H1 (cell line): ENCODE results near the gene C1orf210. TPM values are rescaled to one million over a fixed set of nuclear protein-coding genes. Genes with fewer than 3 reads are reported as not detected.
A peak's percentile ranks its signal among the peaks of the same experiment; 100 is the strongest.

Experiments used
- CTCF ChIA-PET: fragments of 300-600 bp; sonication (Branson Sonifier 250); formaldehyde crosslinking; loops from one replicate; lab custom pipeline; 2021; ENCODE audit not compliant: partially characterized antibody; lab: Charles Lee
- POLR2A ChIA-PET: fragments of 300-600 bp; sonication (Branson Sonifier 250); formaldehyde crosslinking; loops from one replicate; lab custom pipeline; 2021; ENCODE audit warnings: inconsistent platforms; ENCODE audit not compliant: partially characterized antibody; lab: Charles Lee
- DNase-seq, 2 experiments: peaks; one replicate each; pipeline versions ENCODE4 v3.0.0 to v3.0.0-alpha.2; 2010 to 2022; ENCODE audit warnings: low spot score in 2 of 2, low read depth in 1 of 2, mixed read lengths in 1 of 2
- FAIRE-seq: peaks from 2 replicates; lab custom pipeline; 2011; peaks lifted over from hg19 to GRCh38; lab: Jason Lieb, UNC
- H2AFZ ChIP-seq: 2 replicates; pipeline ENCODE4 v1.8.1; 2012; ENCODE audit warnings: low read length, inconsistent platforms
- H2AK5ac ChIP-seq: 2 replicates; pipeline ENCODE4 v1.6.1; 2013; ENCODE audit warnings: low read depth, low read length
- H2BK120ac ChIP-seq: replicated peaks from 2 replicates; pipeline ENCODE3; 2013; ENCODE audit warnings: low read depth, low read length, inconsistent platforms
- H2BK12ac ChIP-seq: 2 replicates; pipeline ENCODE4 v1.6.1; 2013; ENCODE audit warnings: low read depth, low read length
- H2BK15ac ChIP-seq: 2 replicates; pipeline ENCODE4 v1.6.1; 2013; ENCODE audit warnings: low read length
- H2BK20ac ChIP-seq: 2 replicates; pipeline ENCODE4 v1.6.1; 2013; ENCODE audit warnings: low read length
- H2BK5ac ChIP-seq: 2 replicates; pipeline ENCODE4 v1.6.1; 2013; ENCODE audit warnings: low read depth, low read length
- H3K14ac ChIP-seq: 2 replicates; pipeline ENCODE4 v1.6.1; 2013; ENCODE audit warnings: inconsistent platforms; ENCODE audit not compliant: insufficient read length
- H3K18ac ChIP-seq: 2 replicates; pipeline ENCODE4 v1.6.1; 2013; ENCODE audit warnings: low read length; ENCODE audit errors: extremely low read depth
- H3K23ac ChIP-seq: 2 replicates; pipeline ENCODE4 v1.6.1; 2013; ENCODE audit warnings: inconsistent platforms; ENCODE audit not compliant: insufficient read length
- H3K23me2 ChIP-seq: 2 replicates; pipeline ENCODE4 v1.6.1; 2013; ENCODE audit warnings: low read depth, low read length
- H3K27ac ChIP-seq: 2 replicates; pipeline ENCODE4 v1.6.1; 2011; ENCODE audit warnings: low read depth, low read length, inconsistent platforms
- H3K27me3 ChIP-seq, 4 experiments: replicated peaks in 1 of 4; 1 replicate in 1 of 4; 2 replicates in 3 of 4; pipeline versions ENCODE4 v1.6.1 to v1.8.1; 2011 to 2013; ENCODE audit warnings: low read length in 3 of 4, mild to moderate bottlenecking in 3 of 4, inconsistent platforms in 2 of 4, mixed read lengths in 2 of 4, moderate library complexity in 1 of 4; ENCODE audit not compliant: control insufficient read depth in 3 of 4, insufficient read depth in 3 of 4; ENCODE audit errors: extremely low read depth in 1 of 4
- H3K36me3 ChIP-seq, 4 experiments: 2 replicates each; pipeline versions ENCODE4 v1.6.1 to v1.8.1; 2011 to 2013; ENCODE audit warnings: mild to moderate bottlenecking in 4 of 4, low read length in 3 of 4, moderate library complexity in 2 of 4, control low read depth in 1 of 4, inconsistent platforms in 1 of 4; ENCODE audit not compliant: insufficient read depth in 4 of 4, control insufficient read depth in 2 of 4
- H3K4ac ChIP-seq: replicated peaks from 2 replicates; pipeline ENCODE3; 2013; ENCODE audit warnings: low read length, low read depth, mixed read lengths, inconsistent platforms; ENCODE audit not compliant: insufficient read length
- H3K4me1 ChIP-seq, 4 experiments: replicated peaks in 1 of 4; 1 replicate in 1 of 4; 2 replicates in 3 of 4; pipeline versions ENCODE4 v1.6.1 to v1.8.1; 2011 to 2013; ENCODE audit warnings: low read length in 3 of 4, inconsistent platforms in 2 of 4, mixed read lengths in 1 of 4; ENCODE audit not compliant: insufficient read depth in 4 of 4, control insufficient read depth in 3 of 4
- H3K4me2 ChIP-seq, 2 experiments: 2 replicates each; pipeline versions ENCODE4 v1.6.1 to v1.8.1; 2011 to 2013; ENCODE audit warnings: low read depth in 2 of 2, low read length in 2 of 2, control low read depth in 1 of 2, inconsistent platforms in 1 of 2, mild to moderate bottlenecking in 1 of 2; ENCODE audit not compliant: insufficient read depth in 1 of 2
- H3K4me3 ChIP-seq, 4 experiments: fragments of 200-600, 300-600 bp in 1 of 4; sonication (generic), shearing (Covaris generic), sonication (Bioruptor Twin) in 1 of 4; 2 replicates each; pipeline versions ENCODE4 v1.5.1 to v1.8.1; 2011 to 2016; ENCODE audit warnings: low read length in 4 of 4, low read depth in 3 of 4, control low read depth in 2 of 4, inconsistent platforms in 2 of 4, mild to moderate bottlenecking in 2 of 4, mixed read lengths in 1 of 4, moderate library complexity in 1 of 4; ENCODE audit not compliant: insufficient read depth in 2 of 4; ENCODE audit errors: extremely low read depth in 1 of 4
- H3K56ac ChIP-seq: replicated peaks from 2 replicates; pipeline ENCODE3; 2013; ENCODE audit warnings: low read depth, mild to moderate bottlenecking, mixed read lengths, low read length, inconsistent platforms; ENCODE audit not compliant: insufficient read length
- H3K79me1 ChIP-seq: 2 replicates; pipeline ENCODE4 v1.6.1; 2013; ENCODE audit warnings: low read depth, low read length, control low read depth
- H3K79me2 ChIP-seq, 2 experiments: 2 replicates each; pipeline versions ENCODE4 v1.6.1 to v1.8.1; 2012 to 2013; ENCODE audit warnings: low read length in 2 of 2, mild to moderate bottlenecking in 2 of 2, inconsistent platforms in 1 of 2; ENCODE audit not compliant: insufficient read depth in 2 of 2, control insufficient read depth in 1 of 2
- H3K9ac ChIP-seq, 4 experiments: replicated peaks in 1 of 4; 1 replicate in 1 of 4; 2 replicates in 3 of 4; pipeline versions ENCODE4 v1.6.1 to v1.8.1; 2011 to 2013; ENCODE audit warnings: low read depth in 3 of 4, low read length in 3 of 4, control low read depth in 2 of 4, mild to moderate bottlenecking in 2 of 4, moderate library complexity in 2 of 4, inconsistent platforms in 1 of 4; ENCODE audit errors: extremely low read depth in 1 of 4
- H3K9me3 ChIP-seq, 2 experiments: 2 replicates each; pipeline versions ENCODE4 v1.6.1 to v1.8.1; 2012 to 2013; ENCODE audit warnings: mild to moderate bottlenecking in 2 of 2, moderate library complexity in 2 of 2, control low read depth in 1 of 2, inconsistent platforms in 1 of 2, low read depth in 1 of 2, low read length in 1 of 2, mixed read lengths in 1 of 2; ENCODE audit not compliant: insufficient read depth in 2 of 2
- H4K20me1 ChIP-seq, 2 experiments: replicated peaks in 1 of 2; 2 replicates each; pipeline versions ENCODE3 to v1.8.1; 2011 to 2013; ENCODE audit warnings: inconsistent platforms in 2 of 2, low read length in 2 of 2, mild to moderate bottlenecking in 1 of 2; ENCODE audit not compliant: insufficient read depth in 2 of 2, control insufficient read depth in 1 of 2
- H4K5ac ChIP-seq: 2 replicates; pipeline ENCODE4 v1.6.1; 2013; ENCODE audit warnings: low read length, low read depth, mixed read lengths, inconsistent platforms; ENCODE audit not compliant: insufficient read length
- H4K8ac ChIP-seq: 2 replicates; pipeline ENCODE4 v1.8.0; 2013; ENCODE audit warnings: mild to moderate bottlenecking, moderate library complexity, low read length, inconsistent platforms; ENCODE audit not compliant: insufficient read depth; ENCODE audit errors: extremely low read depth
- H4K91ac ChIP-seq: replicated peaks from 2 replicates; pipeline ENCODE3; 2013; ENCODE audit warnings: low read length, mixed read lengths, inconsistent platforms; ENCODE audit not compliant: insufficient read length
- NRF1 ChIP-seq: IDR thresholded peaks from 2 replicates; pipeline ENCODE4 v1.6.1; 2011; ENCODE audit warnings: mild to moderate bottlenecking, low read depth, low read length, improper control_type of control experiment
- SIRT6 ChIP-seq: IDR thresholded peaks from one replicate; pipeline ENCODE4 v1.7.1; 2012; ENCODE audit warnings: low read length, inconsistent platforms
- YY1 ChIP-seq: IDR thresholded peaks from 2 replicates; pipeline ENCODE4 v1.6.1; 2011; ENCODE audit warnings: low read depth, mild to moderate bottlenecking, low read length
- polyA plus RNA-seq, 7 experiments: library from polyadenylated mRNA; depleted of rRNA in 3 of 7; stranded (reverse) in 5 of 7; unstranded in 2 of 7; fragments of >200 nt in 5 of 7; fragments of 200-250 nt in 2 of 7; gene quantifications; 1 replicate in 5 of 7; 2 replicates in 1 of 7; 4 replicates in 1 of 7; pipeline versions ENCODE4 v1.2.1 to v1.2.3, GENCODE V29; 2011 to 2013; ENCODE audit warnings: missing spikeins in 2 of 7, mixed read lengths in 2 of 7
- total RNA-seq: library from RNA; stranded (reverse); fragmentation: NEBNext Ultra II Directional; extraction: Animal tissue kit (Norgen Biotek cat#: 25700); gene quantifications from 2 replicates; pipeline ENCODE4 v1.2.1, GENCODE V29; 2021

Gene C1orf210
- total and polyA plus RNA-seq, 2 of the 8 experiments (the other 6 are each of a cell fraction or from before 2014, with no cell fraction given) = 12.0 to 27.9 TPM

GRCh38 chr1:43299101-43299500 lies 13.7 kb upstream of the C1orf210 start:
- H2BK12ac ChIP-seq = no peak overlapping the region
- H2AK5ac ChIP-seq = no peak overlapping the region
- no peak overlapping the region for H4K91ac ChIP-seq
- POLR2A ChIA-PET = interaction anchor here (0.7 to 1.4 kb wide), 2 partner anchors 13 to 14 kb away, joined by 3 read pairs; partner anchors contain the start of gene C1orf210
- no peaks in the 10 kb centered on the region for H3K27me3 ChIP-seq
- H2BK20ac ChIP-seq = no peak overlapping the region
- DNase-seq = no peak
- H3K4ac ChIP-seq = no peak overlapping the region
- no peaks in the 10 kb centered on the region for H3K9me3 ChIP-seq
- no peak overlapping the region for H3K27ac ChIP-seq
- H3K23me2 ChIP-seq = no peaks in the 10 kb centered on the region; the same call in 1 of the 2 replicates
- no peak for FAIRE-seq
- H2BK120ac ChIP-seq = no peak overlapping the region
- no peak overlapping the region for H2BK5ac ChIP-seq
- H3K36me3 ChIP-seq = no peaks in the 10 kb centered on the region
- no peak overlapping the region for H3K23ac ChIP-seq
- H3K18ac ChIP-seq = no peak overlapping the region
- no peak overlapping the region for H4K5ac ChIP-seq
- TF ChIP-seq SIRT6 (no peak), YY1 (no peak), NRF1 (no peak)
- TF ChIP-seq, all 59 proteins: peak for 0
- CTCF ChIA-PET = interaction anchor here (0.7 to 1.5 kb wide), 3 partner anchors 13 to 59 kb away, joined by 3 read pairs; no protein-coding TSS in a partner anchor
- Histone ChIP-seq H3K56ac (no peak overlapping the region), H3K4me1 (peaks cover 1 to 8% (median 6%) of the 10 kb centered on the region in 4 experiments; a peak in 5 of 7 replicates), H3K79me2 (no peaks in the 10 kb centered on the region), H3K4me3 (no peak overlapping the region), H4K20me1 (no peaks in the 10 kb centered on the region), H3K9ac (no peak overlapping the region), H3K14ac (no peak overlapping the region), H2BK15ac (no peak overlapping the region), H3K4me2 (no peak overlapping the region), H3K79me1 (no peaks in the 10 kb centered on the region), H4K8ac (no peak overlapping the region), H2AFZ (peak overlapping the region; percentile 70; the same call in 1 of the 2 replicates)
